Hepatic stellate cell (primary cell): Measurements from ENCODE around the gene NPAS3.

Experiments
- DNase-seq: peaks from one replicate; pipeline ENCODE4 v3.0.0; 2011; ENCODE audit warnings: low spot score

The NPAS3 gene

DNA sequence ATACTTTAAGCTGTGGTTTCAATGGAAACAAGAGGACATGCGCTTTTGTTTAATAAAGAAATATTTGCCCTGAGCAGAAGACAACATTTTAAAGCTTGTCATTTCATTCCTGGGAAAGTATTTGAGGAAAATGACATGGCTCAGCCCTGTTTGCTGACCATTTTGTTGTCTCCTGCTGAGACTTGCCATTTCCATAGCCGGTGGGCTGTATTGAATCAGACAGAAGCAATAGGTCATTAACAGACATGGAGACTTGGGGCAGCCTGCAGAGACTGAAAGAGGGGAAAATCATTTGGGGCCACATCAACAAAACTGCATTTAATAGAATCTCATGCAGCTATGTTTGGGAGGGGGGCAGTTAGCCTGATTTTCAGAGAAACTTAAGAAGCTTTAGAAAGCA, 443.0 kb downstream of the NPAS3 start:
- DNase-seq: no peak

- DNase-seq: no peak
Measured at GRCh38 chr14:33386140-33386539, 447.5 kb downstream of the NPAS3 start.

GRCh38 chr14:33386781-33387180, 448.1 kb downstream of the NPAS3 start:
- no peak for DNase-seq

- DNase-seq: no peak
Measured at GRCh38 chr14:33390335-33390734, 451.7 kb downstream of the NPAS3 start.

DNA sequence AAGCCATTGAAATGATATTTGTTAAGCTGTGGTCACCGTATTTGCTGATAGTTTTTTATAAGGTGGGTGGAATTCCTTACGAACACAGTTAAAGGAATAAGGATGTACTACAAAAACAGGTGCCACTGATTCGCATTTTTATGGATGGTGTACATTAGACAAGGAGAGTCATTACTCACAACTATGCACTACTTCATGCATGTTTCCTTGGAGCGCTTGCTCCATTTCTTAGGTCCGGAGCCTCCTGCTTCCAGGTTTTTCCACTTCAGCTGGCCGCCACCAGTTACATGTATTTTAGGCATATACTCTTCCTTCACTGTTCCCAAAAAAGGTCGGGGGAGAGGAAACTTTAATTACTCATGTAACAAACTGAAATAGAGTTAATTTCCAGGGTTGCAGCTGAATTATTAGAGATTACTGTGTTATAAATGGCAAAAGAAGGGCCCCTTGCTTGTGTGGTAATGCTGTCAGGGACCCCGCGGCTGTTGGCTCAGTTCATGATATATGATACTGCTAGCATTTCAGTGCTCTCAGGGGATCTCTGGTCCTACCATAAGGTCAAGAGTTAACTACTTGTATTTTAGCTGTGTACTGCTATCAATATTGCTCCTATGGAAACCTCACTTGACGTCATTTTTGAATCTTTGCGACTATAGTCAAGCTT, 454.7 kb downstream of the NPAS3 start:
- no peak for DNase-seq

DNA sequence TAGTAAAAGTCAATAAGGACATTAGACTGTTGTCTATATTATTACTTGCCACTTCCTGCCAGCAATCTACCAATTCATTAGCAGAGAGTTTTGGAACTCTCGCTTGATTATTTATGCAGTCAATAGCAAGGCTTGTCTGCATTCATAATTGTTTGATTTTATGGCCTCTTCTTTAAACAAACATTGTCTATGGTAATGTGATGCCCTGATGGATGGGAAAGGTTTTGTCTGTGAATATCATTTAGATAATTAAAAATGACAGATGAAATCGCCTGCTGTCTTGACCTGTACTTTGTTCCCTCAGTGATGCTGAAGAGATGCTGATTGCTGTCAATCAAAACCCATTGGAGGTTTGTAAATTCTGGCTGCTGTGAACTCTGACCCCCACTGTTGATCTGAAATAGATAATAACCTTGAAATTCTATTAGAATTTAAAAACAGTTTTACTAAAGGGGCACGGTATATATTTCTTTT, 455.3 kb downstream of the NPAS3 start:
- DNase-seq: no peak

GRCh38 chr14:33401311-33401710, 462.6 kb downstream of the NPAS3 start:
- DNase-seq: no peak

DNA sequence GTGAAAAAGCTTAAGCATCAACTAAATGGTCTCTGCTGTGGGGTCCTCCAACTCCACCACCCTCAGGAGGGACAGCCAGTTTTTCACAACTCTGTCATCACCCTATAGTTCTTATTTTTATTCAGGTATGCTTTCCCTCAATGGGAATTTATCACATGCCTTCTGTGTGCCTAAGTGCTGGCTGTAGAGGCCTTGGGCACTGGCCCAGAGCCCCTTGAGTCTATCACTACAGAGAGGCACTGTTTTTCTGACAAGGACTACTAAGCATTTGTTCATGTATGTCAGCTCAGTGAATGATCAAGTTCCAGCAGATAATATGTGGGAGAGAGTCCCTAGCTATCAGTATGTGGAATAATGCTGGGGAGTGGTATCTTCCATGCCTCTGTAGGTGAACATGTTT, 463.9 kb downstream of the NPAS3 start:
- DNase-seq: no peak

DNA sequence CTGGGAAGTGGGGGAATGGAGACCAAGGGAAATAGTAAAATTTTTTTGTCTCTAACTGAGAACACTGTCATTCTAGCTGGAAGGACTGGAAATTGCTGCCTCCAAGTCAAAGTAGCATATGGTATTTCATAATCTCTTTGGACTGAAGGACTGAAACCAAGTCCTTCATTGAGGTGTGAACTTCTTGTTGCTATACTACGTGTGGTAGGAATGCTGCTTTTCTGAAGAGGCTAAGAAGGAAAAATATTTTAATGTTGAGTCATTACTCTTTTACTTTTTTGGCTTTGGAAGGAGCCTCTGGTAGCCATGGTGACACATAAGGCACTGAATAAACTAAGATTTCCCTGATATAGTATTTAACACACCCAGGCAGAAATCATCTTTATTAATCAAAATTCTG, 465.4 kb downstream of the NPAS3 start:
- no peak for DNase-seq

- no peak for DNase-seq
Measured at GRCh38 chr14:33404964-33405574, 466.4 kb downstream of the NPAS3 start.

GRCh38 chr14:33406766-33407165, 468.1 kb downstream of the NPAS3 start:
- no peak for DNase-seq

GRCh38 chr14:33408291-33408690, 469.6 kb downstream of the NPAS3 start:
- DNase-seq: no peak

- no peak for DNase-seq
Measured at GRCh38 chr14:33412450-33412849, 473.8 kb downstream of the NPAS3 start.

- no peak for DNase-seq
Measured at GRCh38 chr14:33413381-33413780, 474.7 kb downstream of the NPAS3 start.

- DNase-seq: no peak
Measured at GRCh38 chr14:33414041-33414440, 475.4 kb downstream of the NPAS3 start.

GRCh38 chr14:33420051-33420627, 481.5 kb downstream of the NPAS3 start:
- no peak for DNase-seq

DNA sequence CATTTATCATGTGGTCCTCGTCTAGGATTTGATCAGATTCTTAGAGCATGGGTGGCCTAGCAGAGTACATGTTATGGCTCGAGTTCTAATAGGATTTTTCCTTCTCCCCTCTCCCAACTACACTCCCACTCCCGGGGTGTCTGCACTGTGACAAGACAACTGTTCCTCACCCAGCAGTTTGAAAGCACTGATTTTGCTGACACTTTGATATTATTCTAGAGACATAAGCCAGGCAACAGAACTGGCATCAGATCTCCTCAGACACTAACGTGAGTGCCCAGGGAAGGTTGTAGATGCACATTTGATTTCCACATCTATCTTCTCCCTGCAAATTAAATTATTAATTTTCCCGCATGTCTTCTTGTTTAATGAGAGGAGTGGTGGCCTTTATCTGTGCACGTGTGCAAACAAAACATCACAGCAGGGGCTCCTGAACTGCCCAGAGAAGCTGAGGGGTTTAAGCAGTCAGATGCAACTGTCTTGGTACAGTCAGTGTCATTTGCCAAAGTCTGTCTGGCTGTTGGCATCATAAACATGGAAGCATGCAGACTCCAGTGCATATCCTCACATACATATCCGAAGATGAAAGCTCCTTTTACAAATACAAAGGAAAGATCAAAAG, 491.8 kb downstream of the NPAS3 start:
- no peak for DNase-seq

- DNase-seq: peak; percentile 3
Measured at GRCh38 chr14:33432407-33433023, 493.8 kb downstream of the NPAS3 start.

GRCh38 chr14:33433396-33433795, 494.7 kb downstream of the NPAS3 start:
- no peak for DNase-seq

- DNase-seq: no peak
Measured at GRCh38 chr14:33435911-33436689, 497.4 kb downstream of the NPAS3 start.

DNA sequence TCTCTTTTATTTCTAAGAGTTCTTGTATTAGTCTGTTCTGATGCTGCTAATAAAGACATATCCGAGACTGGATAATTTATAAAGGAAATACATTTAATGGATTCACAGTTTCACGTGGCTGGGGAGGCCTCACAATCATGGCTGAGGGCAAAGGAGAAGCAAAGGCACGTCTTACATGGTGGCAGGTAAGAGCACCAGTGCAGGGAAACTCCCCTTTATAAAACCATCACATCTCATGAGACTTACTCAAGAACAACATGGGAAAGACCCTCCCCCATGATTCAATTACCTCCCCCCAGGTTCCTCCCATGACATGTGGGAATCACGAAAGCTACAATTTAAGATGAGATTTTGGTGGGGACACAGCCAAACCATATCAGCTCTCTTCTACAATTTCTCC, 503.0 kb downstream of the NPAS3 start:
- DNase-seq: no peak

DNA sequence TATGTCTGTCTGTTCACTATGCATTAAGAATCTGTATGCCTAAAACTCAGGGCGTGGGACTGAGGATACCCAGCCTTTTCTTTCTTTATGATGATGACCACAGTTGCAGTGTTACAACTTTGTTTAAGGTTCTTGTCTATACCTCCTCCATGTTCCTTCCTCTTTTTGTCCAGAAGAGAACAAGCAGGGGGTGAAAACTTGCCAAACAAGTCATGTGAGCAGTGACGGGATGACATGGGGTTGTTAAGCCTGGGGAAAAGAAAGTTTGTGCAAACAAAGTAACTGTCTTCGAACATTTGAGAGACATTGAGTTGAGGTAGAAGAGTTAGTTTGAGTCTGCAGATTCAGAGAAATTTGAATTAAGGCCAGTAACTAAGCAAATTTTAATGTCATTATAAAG, 505.5 kb downstream of the NPAS3 start:
- DNase-seq: no peak
